Measurements from ENCODE around the gene RNF208.

The RNF208 gene

DNA sequence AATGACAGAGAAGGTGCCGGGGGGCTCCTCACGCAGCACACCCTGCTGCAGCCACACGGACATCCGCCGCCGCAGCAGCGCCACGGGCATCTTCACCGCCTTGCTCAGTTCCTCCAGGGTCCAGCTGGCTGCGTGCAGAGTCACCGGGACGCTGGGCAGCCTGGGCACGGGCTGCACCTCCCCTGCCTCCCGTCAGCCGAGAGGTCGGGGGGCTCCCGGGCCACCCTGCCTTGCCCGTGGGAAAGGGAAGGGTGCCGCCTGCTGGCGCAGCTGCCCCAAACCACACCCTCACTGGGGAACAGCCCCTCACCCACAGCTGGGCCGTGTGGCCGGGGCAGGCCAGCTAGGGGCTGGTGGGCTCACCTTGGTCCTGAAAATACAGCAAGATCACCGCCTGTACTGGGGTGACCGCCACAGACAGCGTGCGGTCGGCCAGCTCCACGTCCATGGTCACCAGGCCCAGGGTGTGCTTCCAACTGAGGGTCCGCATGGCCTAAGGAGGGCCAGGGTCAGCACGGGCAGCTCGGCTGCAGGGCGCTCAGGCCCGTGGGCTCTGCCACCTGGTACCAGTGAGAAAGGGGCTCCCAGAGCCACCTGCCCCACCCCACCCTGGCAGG, 46.6 kb downstream of the RNF208 start:
- DNase-seq (ENCODE audit: low read depth), result no peak

DNA sequence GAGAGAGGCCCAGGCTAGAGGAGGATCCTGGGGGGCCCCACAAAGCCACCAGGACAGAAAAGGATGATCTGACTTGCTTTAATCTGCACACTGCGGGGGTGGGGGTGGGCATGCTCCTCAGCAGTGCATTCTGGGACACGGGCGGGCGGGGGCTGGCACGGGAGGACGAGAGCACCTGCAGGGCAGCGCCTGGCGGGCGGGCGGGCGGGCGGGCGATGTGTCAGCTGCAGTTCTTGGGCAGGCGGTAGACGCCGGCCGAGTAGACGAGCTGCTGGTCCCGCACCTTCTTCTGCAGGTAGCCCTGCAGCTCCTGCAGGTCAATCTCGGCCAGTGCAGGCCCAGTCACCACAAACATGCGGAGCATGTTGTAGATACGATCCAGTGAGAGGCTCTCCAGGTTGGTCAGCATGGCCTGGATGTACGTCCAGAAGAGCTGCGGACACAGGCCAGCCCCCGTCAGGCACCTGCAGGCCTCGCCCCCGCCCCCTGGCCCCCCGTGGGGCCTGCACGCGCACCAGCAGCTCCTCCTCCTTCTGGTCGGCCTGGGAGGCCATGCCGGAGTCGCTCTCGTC, 47.2 kb downstream of the RNF208 start:
- DNase-seq (ENCODE audit: low read depth), result no peak

DNA sequence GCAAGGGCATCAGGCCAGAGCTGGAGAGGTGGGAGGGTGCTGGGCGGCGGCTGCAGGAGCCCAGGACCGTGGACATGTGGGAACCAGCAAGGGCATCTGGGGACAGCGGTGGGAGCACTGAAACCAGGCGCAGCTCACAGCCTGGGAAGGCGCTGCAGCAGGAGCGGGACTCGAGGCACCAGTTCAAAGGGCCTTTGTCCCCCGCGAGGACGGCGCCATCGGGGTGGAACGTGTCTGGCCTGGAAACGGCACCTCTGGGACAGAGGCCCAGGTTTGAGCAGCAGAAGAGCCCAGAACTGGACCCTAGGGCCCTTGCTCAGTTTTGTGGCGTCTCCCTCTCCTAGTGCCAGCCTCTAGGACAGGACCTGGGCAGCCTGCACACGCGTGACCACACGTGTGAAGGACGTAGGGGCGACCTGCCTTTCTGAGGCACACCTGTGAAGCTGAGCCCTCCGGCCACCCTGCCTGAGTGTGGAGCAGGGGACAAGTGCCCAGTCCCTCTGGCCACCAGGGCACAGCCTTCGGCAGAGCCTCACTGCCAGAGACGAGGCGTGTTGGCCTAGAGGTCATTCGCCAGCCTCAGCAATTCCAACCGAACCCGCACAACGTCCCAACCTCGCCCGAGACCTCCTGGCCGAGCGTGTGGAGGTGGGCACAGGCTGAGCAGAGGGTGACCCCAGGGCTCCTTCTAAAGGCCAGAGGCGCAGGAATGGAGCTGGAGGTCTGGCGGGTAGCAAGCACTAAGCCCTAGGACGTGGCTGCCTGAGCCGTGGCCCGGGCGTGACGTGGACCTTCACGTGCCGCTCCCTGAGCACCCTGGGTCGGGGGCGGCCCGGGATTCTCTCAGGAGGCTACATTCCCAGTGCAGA, 48.0 kb downstream of the RNF208 start:
- no peak for DNase-seq (ENCODE audit: low read depth)

DNA sequence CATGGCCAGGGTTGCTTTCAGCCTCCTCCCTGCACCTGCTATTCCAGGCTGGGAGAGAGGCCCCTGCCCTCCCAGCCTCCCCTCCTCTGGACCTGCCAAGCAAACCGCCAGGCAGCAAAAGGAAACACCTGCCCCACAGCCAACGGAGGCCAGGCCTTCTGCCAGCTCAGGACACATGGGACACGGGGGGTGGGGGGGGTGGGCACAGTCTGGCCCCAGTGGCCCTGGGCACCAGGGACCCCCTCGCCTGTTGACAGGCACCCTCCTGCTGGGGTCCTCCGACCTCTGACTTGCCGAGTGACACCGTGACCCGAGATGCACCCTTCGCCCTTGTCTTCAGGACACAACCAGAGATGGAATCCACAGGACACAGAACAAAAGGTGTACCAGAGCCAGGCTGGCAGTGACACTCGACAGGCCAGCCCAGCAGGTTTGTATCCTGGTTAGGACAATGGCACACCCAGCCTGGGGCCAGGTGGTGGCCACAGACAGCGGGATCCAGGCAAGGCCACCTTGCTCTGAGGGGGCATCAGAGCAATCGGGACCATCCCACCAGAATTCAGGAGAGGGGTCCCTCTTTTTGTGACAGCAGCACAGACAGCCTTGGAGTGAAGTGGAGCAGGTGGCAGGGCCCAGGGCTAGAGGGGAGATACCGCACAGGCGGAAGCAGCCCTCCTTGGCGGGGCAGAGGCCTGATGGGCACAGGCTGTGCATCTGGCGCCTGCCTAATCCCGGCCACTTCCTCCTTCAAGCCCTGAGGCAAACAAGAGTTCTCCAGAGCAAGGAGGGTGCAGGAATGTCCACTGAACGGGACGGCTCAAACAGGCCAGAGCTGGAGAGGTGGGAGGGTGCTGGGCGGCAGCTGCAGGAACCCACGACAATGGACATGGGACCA, 48.9 kb downstream of the RNF208 start:
- no peak for DNase-seq (ENCODE audit: low read depth)

DNA sequence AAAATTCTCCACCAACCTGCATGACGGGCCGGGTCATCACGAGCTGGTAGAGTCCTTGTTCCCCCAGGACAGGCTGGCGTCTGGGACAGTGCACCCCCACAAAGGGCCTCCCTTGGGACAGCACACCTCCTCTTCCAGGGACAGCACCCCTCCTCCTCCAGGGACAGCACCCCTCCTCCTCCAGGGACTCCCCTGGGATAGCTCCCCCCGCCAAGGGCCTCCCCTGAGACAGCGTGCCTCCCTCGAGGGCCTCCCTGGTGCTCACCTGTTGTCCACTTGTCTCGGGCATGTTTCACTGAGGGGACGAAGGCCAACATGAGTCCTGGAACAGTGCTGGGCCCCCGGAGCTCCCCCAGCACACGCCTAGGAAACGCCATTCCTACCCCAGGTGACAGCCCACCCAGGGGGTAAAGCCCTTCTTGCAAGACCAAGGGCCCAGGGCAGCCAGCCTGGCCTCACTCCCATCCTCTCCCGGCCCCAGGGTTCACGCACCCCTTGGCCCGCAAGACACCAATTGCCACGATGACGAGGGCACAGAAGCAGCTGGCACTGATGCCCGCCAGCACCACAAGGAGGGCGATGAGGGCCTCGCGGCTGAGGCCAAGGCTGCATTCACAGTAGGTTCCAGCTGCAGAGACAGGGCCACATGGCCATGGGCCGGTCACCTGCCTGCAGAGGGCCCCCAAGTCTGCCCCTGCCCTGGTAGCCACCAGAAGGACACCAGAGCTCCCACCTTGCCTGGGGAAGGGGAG, 50.7 kb downstream of the RNF208 start:
- DNase-seq (ENCODE audit: low read depth), result no peak

DNA sequence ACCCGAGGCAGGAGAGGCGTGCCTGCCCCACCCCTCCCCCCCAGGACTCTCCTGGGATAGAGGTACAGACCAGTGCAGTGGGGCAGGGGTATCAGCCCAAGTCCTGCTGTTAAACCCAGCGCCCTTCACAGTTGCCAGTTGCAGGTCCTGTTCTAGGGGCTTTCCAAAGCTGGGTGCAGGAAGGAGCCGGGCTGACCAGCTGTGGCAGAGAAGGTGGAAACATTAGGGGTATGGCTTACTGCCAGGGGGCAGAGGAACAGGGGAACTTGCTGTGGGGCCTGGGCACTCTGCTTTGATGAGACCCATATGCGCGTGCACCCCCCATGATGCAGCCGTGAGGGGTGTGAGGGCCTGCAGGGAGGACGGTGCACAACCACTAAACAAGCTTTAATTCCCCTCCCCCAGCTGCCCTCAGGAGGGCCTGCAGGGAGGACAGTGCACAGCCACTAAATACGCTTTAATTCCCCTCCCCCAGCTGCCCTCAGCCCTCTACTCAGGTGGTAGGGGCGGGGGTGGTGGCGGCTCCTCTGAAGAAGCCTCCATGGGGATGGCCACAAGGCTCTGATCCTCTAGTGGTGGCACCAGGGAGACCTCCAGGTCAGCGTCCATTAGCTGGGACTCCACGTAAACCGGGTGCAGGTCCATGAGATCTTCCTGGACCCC, 51.4 kb downstream of the RNF208 start:
- DNase-seq (ENCODE audit: low read depth), result no peak
